ENCODE results near the gene PER2. TPM values are rescaled to one million over a fixed set of nuclear protein-coding genes. Genes with fewer than 3 reads are reported as not detected.

Gene PER2
- total and polyA plus RNA-seq, 8 donors = 4.4 to 188 (median 23.2) TPM

DNA sequence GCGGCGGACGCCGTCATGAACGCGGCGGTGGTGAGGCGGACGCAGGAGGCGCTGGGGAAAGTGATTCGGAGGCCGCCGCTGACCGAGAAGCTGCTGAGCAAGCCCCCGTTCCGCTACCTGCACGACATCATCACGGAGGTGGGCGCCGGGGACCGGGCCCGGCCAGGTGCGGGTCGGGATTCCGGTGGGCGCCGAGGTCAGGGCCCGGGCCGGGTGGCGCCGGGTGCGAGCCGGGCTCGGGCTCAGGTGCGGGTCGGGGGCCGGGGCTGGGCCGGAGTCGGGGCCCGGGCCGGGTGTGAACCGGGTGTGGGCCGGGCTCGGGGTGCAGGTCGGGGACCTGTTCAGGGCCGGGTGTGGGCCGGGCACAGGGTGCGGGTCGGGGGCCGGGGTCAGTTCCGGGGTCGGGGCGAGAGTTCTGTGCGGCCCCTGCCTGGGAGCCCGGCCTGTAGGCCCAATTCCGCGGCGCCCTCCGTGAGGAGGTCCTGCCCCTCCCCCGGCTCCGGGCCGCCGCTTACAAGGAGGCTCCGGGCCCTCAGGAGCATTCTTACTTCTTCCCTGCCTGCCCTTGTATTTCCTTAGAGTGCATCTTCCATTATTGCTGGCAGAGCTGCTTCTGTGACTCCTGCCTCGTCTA lies 32.4 kb upstream of the PER2 start:
- Histone ChIP-seq H3K9me3 (no peaks in the 10 kb centered on the region), H3K4me3 (peak overlapping the region; percentile 84 to 96 (median 88)), H3K4me1 (peaks cover 17 to 26% (median 22%) of the 10 kb centered on the region in 4 donors), H3K36me3 (peaks cover 2 to 31% (median 11%) of the 10 kb centered on the region in 4 donors), H3K27ac (peak overlapping the region; percentile 47 to 83 (median 50)), H3K27me3 (no peaks in the 10 kb centered on the region)
- no peak for TF ChIP-seq EP300 (IDR thresholded peaks at IDR 0.05)
- intact Hi-C loops (cut with DNase I; ENCODE audit: low total_unique reads) = no loop called here
- DNase-seq = peak in 1 of 2 donors; percentile 34
- WGBS, 5 donors = 0 to 2% (median 1%) methylated on average over 3 to 65 of the region's 65 CpGs

DNA sequence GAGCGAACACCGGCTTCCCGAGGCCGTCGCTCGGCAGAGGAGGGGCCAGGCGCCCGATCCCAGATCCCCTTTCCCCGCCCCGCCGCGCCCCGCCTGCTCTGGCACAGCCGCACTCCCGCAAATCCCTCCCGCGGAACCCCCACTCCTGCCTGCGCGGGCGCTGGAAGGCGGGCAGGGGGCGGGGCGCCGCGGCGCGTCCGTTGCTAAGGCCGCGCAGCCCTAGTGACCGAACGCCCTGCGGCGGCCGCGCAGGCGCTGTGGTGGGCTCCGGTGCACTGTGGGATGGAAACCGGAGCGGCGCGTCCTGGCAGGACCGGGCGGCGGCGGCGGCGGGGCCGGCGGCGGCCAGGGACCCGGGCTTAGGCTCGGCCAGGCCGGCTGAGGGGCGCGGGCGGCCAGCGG lies 31.8 kb upstream of the PER2 start, which contains the start of gene TRAF3IP1:
Gene TRAF3IP1, plus strand, starts transcription at position 273 of the 402 bp plus-strand sequence. CDS start 145 bp downstream, outside the sequence.
- Histone ChIP-seq H3K27ac (peak within 1 kb of the TSS; percentile 75 to 83 (median 79)), H3K4me1 (peaks cover 17 to 26% (median 22%) of the 10 kb centered on the region in 4 donors), H3K27me3 (no peaks in the 10 kb centered on the region), H3K4me3 (peak within 1 kb of the TSS; percentile 84 to 96 (median 88)), H3K36me3 (peaks cover 0 to 26% (median 8%) of the 10 kb centered on the region in 4 donors), H3K9me3 (no peaks in the 10 kb centered on the region)
- TF ChIP-seq EP300 (IDR thresholded peaks at IDR 0.05) (no peak), POLR2AphosphoS5 (IDR thresholded peaks at IDR 0.05) (peak; percentile 48 to 85 (median 72))
- TF ChIP-seq, protein P1, sequence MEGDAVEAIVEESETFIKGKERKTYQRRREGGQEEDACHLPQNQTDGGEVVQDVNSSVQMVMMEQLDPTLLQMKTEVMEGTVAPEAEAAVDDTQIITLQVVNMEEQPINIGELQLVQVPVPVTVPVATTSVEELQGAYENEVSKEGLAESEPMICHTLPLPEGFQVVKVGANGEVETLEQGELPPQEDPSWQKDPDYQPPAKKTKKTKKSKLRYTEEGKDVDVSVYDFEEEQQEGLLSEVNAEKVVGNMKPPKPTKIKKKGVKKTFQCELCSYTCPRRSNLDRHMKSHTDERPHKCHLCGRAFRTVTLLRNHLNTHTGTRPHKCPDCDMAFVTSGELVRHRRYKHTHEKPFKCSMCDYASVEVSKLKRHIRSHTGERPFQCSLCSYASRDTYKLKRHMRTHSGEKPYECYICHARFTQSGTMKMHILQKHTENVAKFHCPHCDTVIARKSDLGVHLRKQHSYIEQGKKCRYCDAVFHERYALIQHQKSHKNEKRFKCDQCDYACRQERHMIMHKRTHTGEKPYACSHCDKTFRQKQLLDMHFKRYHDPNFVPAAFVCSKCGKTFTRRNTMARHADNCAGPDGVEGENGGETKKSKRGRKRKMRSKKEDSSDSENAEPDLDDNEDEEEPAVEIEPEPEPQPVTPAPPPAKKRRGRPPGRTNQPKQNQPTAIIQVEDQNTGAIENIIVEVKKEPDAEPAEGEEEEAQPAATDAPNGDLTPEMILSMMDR (IDR thresholded peaks at IDR 0.05) = no peak
- peak; percentile 97 to 99 for DNase-seq
- intact Hi-C loops (cut with DNase I; ENCODE audit: low total_unique reads) = no loop called here
- WGBS, 5 donors = 0 to 1% (median 0%) methylated on average over 11 to 58 of the region's 58 CpGs

DNA sequence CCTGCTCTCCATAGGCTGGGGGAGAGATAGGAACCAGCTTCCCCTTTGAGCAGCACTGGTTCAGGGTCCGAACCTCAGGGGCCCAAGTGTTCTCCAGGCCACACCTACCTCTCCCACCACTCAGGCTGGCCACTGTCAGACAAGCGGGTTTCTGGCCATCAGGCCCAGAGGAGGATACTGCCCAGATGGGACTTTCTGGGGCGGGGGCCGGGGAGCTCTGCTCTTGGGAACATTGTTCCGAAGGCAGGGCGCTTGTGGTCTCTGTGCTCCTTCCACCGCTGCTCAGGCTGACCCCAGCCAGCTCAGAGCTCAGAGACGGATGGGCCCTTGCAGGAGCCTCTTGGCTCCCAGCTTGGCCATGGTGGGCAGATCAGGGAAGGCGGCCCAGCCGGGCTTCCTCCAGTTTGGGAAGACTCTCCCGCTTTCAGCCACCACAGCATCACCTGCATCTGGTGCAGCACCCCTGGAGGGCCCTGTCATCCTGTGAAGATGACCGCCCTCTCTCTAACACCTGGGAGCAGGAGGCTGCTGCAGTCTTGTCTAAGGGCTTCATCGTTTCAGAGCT lies 26.7 kb upstream of the PER2 start:
- H3K27me3 ChIP-seq = peaks cover 0 to 4% (median 0%) of the 10 kb centered on the region in 3 donors
- peaks cover 7 to 10% (median 8%) of the 10 kb centered on the region in 4 donors for H3K4me1 ChIP-seq
- H3K27ac ChIP-seq = no peak overlapping the region
- no peaks in the 10 kb centered on the region for H3K36me3 ChIP-seq
- DNase-seq = no peak
- no peaks in the 10 kb centered on the region for H3K9me3 ChIP-seq
- no peak overlapping the region for H3K4me3 ChIP-seq
- intact Hi-C loops (cut with DNase I; ENCODE audit: low total_unique reads) = no loop called here
- no peak for TF ChIP-seq EP300 (IDR thresholded peaks at IDR 0.05)
- TF ChIP-seq POLR2AphosphoS5 (IDR thresholded peaks at IDR 0.05) = no peak
- no peak for TF ChIP-seq POLR2A (IDR thresholded peaks at IDR 0.05)
- TF ChIP-seq, protein P1 (IDR thresholded peaks at IDR 0.05) = no peak
- WGBS, 5 donors = 93 to 98% (median 96%) methylated on average over 7 to 13 of the region's 13 CpGs

DNA sequence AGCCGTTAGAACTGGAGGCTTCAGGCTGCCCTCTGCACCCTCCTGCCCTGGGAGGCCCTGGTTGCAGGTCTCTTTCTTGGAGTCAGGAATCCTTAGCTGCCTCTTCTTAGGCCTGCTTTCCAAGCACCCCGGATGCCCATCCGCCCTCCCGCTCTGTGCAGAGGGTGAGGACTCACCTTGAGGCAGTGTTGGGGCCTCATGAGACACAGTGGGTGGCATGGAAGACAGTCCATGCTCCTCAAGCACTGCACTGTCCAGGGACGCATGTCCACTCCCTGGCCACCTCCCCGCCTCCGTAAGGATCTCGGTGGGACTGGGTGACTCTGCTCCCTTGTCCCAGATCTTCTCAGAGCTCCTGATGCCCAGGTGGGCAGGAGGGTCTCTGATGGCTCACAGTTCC lies 26.2 kb upstream of the PER2 start:
- DNase-seq = no peak
- intact Hi-C loops (cut with DNase I; ENCODE audit: low total_unique reads) = no loop called here

More for the DNA sequence above, 26.2 kb upstream of the PER2 start:
- peaks cover 0 to 7% (median 0%) of the 10 kb centered on the region in 3 donors for H3K27me3 ChIP-seq
- H3K4me1 ChIP-seq = peaks cover 3 to 4% (median 4%) of the 10 kb centered on the region in 4 donors
- no peaks in the 10 kb centered on the region for H3K36me3 ChIP-seq
- TF ChIP-seq POLR2AphosphoS5 (IDR thresholded peaks at IDR 0.05) (no peak), POLR2A (IDR thresholded peaks at IDR 0.05) (no peak), EP300 (IDR thresholded peaks at IDR 0.05) (no peak)
- TF ChIP-seq, protein P1 (IDR thresholded peaks at IDR 0.05) = no peak
- no peaks in the 10 kb centered on the region for H3K9me3 ChIP-seq
- 92 to 98% (median 97%) methylated on average over 5 to 8 of the region's 8 CpGs for WGBS, 5 donors
- no peak overlapping the region for H3K4me3 ChIP-seq
- no peak overlapping the region for H3K27ac ChIP-seq
